HPDE6-E6E7 (cell line): ENCODE measurements around the gene PAPPA.

Source experiments
- DNase-seq: peaks from one replicate; pipeline ENCODE4 v3.0.0; 2011; ENCODE audit warnings: missing footprints; ENCODE audit errors: extremely low spot score

PAPPA gene

DNA sequence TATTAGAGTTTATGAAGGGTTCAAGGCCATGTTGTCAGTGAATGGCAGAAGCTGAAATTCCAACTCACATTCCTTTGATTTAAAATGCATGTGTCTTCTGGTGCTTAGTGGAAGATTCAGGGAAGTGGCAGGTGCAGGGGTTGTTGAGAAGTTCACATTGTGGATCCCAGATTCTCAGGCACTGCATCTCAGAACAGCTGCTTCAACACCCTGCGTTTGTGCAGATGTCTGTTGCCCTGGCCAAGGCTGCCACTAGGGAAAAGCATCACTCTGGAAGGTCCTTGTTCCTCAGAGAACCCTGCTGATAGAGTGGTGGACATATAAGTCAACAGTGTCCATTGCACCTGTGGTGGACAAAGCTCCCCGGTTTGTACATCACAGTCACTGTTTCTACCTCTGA, 162.7 kb downstream of the PAPPA start:
- DNase-seq: no peak

DNA sequence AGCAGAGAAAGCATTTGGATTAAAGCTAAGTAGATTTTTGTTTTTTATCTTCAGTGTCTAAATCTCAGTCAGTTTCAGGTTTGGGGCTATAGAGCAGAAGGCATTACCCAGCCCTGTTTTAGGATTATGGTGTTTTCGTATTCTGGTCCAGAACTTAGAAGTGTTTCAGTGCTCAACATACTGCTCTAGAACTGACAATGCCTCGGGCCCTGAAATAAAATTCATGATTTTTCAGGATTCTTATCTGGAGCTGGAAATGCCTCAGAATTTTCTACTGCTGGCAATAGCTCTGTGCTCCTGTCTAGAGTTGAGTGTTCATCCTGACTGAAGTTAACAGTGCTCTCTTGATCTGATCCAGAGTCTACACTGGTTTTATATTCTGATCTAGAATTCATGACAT, 163.9 kb downstream of the PAPPA start:
- no peak for DNase-seq

GRCh38 chr9:116318468-116319374, 165.1 kb downstream of the PAPPA start:
- no peak for DNase-seq

DNA sequence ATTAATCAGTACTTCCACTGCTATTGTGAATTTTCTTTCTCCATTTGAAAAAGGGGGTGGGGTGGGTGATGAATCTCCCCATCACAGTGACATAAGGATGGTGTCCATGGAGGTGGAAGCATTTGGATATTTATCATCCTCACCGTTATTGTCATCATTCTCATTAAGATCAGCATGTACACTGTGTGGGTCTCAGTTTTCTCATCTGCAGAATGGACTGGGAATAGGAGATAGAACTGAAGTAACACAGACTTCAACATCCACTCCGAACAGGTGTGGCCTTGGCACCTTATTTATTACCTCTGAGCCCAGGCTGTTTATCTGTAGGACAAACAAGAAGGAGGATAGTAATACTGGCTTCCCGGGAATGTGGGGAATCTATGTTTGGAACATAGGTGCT, 165.9 kb downstream of the PAPPA start:
- DNase-seq: no peak

- no peak for DNase-seq
Measured at GRCh38 chr9:116320290-116320689, 166.7 kb downstream of the PAPPA start.

DNA sequence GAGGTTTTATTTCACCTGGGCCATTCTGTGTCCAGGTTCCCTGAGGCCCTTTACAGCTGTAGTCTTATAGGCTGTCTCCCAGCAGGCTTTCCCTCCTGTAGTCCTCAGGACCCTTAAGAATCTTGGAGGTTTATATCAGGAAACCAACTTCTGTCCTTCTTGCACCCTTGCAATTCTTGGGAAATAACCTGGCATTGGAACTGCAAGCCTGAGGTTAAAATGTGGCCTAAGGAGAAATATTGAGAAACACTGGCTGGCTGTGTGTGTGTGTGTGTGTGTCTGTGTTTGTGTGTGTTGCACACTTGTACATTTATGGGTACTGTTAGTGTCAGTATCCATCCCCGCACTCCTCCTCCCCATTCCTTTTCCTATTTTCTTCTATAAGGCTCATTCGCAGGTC, 168.9 kb downstream of the PAPPA start:
- no peak for DNase-seq

DNA sequence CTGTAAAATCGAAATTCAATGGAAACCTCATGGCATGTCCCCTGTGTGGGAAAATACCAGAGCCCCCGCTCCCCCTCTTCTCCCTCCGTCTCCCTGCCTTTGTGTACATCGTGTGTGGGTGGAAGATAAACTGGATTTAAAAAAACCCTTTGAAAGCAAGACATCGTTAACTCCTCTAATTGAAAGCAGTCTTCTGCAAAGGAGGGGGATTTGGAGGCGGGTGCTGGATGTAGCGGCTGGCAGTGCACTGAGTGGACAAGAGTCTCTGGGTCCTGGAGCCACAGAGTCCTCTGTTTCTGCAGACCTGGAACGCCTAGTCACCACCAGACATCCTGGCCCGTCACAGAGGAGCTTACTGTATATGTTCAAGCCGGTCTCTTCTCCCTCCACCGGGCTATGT, 169.4 kb downstream of the PAPPA start:
- DNase-seq: no peak

DNA sequence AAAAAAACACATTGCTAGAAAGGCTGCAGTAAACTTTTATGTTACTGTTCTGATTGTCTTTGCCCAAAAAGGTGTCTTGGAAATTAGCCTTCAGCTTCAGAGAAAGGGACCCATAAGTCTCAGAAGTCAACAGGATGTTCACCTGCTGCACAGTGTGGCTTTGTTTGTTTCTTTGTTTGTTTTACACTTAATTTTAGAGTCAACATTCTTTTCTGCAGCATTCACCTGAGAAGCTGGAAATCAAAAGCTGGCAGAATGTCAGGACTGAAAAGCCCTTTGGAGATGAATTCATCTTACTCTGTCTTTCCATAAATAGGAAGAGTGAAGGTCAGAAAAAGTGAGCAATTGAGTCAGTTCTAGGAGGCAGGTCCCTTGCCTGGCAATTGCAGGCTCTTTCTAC, 170.0 kb downstream of the PAPPA start:
- DNase-seq: no peak

GRCh38 chr9:116325924-116326323, 172.3 kb downstream of the PAPPA start:
- DNase-seq: no peak

DNA sequence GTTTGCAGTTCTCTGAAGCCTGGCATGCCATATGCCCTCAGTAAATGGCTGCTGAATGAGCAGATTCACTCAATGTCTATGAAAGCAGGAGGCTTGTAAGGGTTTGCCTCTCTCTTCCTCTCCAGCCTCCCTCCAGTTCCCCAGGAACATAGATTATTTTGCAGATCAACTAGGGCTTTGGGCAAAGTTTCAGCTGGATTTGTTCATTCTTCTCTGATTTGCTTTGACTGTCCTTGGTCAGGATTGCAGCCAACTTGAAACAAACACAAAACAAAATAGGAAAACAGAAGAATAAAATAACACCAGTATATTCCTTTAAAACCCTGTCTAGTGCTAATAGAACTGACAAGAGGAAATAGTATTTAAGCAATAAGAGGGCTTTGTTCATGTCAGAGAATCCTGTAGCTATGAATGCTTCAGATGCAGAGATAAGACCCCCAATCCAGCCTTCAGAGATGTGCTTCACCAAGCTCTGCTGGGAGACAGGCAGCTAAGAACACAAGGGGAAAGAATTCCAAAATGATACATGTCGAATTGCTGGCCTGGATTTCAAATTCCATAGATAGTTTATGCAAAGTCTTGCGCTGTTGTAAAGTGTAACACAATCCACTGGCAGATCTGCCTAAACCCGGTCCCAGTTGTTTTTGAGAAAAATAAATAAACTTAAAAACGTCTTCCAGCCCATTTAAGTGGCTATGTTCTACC, 174.3 kb downstream of the PAPPA start:
- DNase-seq: no peak

- DNase-seq: no peak
Measured at GRCh38 chr9:116329470-116329869, 175.9 kb downstream of the PAPPA start.

GRCh38 chr9:116331241-116331640, 177.7 kb downstream of the PAPPA start:
- DNase-seq: no peak

DNA sequence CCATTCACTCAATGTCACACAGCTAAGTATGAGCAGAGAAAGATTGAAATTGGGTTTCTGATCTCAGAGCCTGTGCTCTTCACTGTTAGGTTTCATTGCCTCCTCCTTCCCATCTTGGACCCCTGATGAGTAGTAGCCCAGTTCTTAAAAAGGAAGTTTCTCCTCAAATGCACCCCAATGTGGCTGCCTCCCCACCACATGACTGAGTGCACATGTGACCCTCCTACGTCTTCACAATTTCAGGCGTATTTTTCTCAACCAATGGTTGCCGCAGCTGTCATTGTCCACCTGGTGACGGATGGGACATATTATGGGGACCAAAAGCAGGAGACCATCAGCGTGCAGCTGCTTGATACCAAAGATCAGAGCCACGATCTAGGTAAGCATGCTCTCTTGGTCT, 178.5 kb downstream of the PAPPA start:
- no peak for DNase-seq

- no peak for DNase-seq
Measured at GRCh38 chr9:116333254-116333653, 179.7 kb downstream of the PAPPA start.

DNA sequence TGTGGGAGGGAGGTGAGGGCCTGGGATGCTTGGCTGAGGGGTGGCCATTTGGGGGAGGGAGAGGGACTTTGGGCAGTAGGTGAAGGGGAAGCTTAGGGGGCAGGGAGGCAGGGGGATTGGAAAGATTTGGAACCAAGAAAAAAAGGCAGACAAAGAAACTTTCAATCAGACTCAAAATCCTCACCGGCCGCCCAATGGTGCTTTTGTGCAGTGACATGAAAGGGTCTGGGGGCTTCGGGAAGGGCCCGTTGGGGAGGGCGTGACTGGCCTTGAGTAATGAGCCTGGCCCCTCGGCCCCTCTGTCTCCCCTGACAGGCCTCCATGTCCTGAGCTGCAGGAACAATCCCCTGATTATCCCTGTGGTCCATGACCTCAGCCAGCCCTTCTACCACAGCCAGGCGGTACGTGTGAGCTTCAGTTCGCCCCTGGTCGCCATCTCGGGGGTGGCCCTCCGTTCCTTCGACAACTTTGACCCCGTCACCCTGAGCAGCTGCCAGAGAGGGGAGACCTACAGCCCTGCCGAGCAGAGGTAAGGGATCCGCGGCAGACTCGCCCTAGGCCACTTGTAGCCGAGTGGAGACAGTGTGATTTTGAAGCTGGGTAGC, 181.1 kb downstream of the PAPPA start:
- no peak for DNase-seq

DNA sequence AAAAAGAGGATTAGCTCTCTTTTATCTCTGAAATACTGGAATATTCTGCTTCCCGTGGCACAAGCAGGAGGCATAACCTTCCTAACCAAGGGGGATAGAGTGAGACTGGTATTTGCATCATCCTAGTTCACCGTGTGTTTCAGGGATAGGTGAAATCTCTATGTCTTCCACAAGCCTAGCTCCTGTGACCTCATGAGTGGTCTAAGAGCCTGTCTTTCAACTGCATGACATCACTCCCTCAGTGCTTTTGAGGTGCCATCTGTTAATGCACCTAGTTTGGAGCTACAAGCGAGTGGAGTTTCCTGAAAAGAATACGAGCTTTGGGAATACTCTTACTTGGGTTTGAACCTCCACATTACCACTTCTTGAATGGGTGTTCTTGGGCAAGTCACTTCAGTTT, 181.8 kb downstream of the PAPPA start:
- DNase-seq: no peak

- no peak for DNase-seq
Measured at GRCh38 chr9:116336133-116336862, 182.7 kb downstream of the PAPPA start.

- no peak for DNase-seq
Measured at GRCh38 chr9:116337015-116337414, 183.4 kb downstream of the PAPPA start.

GRCh38 chr9:116340270-116340669, 186.7 kb downstream of the PAPPA start:
- no peak for DNase-seq

- no peak for DNase-seq
Measured at GRCh38 chr9:116342061-116342460, 188.5 kb downstream of the PAPPA start.

- DNase-seq: no peak
Measured at GRCh38 chr9:116342941-116343340, 189.3 kb downstream of the PAPPA start.

- no peak for DNase-seq
Measured at GRCh38 chr9:116344416-116344815, 190.8 kb downstream of the PAPPA start.
